Ishikawa (cell line): ENCODE measurements around the gene QPCT.

Experiments used
- CEBPB ChIP-seq: IDR thresholded peaks from 2 replicates; pipeline ENCODE4 v1.6.1; 2012
- CREB1 ChIP-seq: IDR thresholded peaks from 2 replicates; pipeline ENCODE4 v1.6.1; 2012; ENCODE audit warnings: low read depth
- EGR1 ChIP-seq: IDR thresholded peaks from 2 replicates; pipeline ENCODE4 v1.6.1; 2012
- EP300 ChIP-seq: IDR thresholded peaks from 2 replicates; pipeline ENCODE4 v1.6.1; 2012; ENCODE audit warnings: borderline replicate concordance
- FOXM1 ChIP-seq: IDR thresholded peaks from 2 replicates; pipeline ENCODE4 v1.6.1; 2012; ENCODE audit warnings: low read depth, borderline replicate concordance
- MAX ChIP-seq: IDR thresholded peaks from 2 replicates; pipeline ENCODE4 v1.6.1; 2012
- RAD21 ChIP-seq: IDR thresholded peaks from 2 replicates; pipeline ENCODE4 v1.6.1; 2012; ENCODE audit warnings: low read depth
- REST ChIP-seq: IDR thresholded peaks from 2 replicates; pipeline ENCODE4 v1.6.1; 2012; ENCODE audit warnings: low read depth, mild to moderate bottlenecking
- TAF1 ChIP-seq: IDR thresholded peaks from 2 replicates; pipeline ENCODE4 v1.6.1; 2012; ENCODE audit warnings: low read depth, mild to moderate bottlenecking
- TCF12 ChIP-seq: IDR thresholded peaks from 2 replicates; pipeline ENCODE4 v1.6.1; 2012; ENCODE audit warnings: low read depth
- TEAD4 ChIP-seq: IDR thresholded peaks from 2 replicates; pipeline ENCODE4 v1.6.1; 2012
- USF1 ChIP-seq: IDR thresholded peaks from 2 replicates; pipeline ENCODE4 v1.6.1; 2012
- ZBTB7A ChIP-seq: IDR thresholded peaks from 2 replicates; pipeline ENCODE4 v1.6.1; 2012; ENCODE audit warnings: low read depth

GRCh38 chr2:37400041-37400440 lies 55.6 kb downstream of the QPCT start:
- TF ChIP-seq MAX (no peak), EP300 (no peak), EGR1 (no peak), REST (no peak), RAD21 (no peak), TCF12 (no peak), USF1 (no peak), CEBPB (no peak), TEAD4 (no peak), FOXM1 (no peak), ZBTB7A (no peak), TAF1 (no peak), CREB1 (no peak)
